ENCODE measurements around the gene ERC1.

ERC1 gene

GRCh38 chr12:1445807-1446206 is 454.8 kb downstream of the ERC1 start:
- DNase-seq (ENCODE audit: low spot score), result no peak

DNA sequence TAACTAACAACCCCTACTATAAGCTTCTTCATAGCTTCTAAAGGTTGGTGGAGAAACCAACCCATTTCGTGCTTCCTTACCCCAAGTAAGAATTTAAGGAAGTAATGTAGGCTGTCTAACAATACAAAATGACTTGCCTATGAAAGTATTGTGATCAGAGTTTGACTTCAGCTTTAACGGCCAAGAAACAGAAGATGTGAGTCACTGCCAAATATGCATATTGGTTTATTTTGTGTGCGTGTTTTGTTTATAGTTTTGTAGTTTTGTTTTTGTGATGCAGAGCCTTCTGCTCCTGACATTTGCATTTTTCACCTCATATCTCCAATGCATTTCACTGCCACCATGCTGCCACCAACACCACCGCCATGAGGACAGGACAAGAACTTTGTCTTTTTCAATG is 457.3 kb downstream of the ERC1 start:
- no peak for DNase-seq (ENCODE audit: low spot score)

GRCh38 chr12:1453810-1454209 is 462.8 kb downstream of the ERC1 start:
- no peak for DNase-seq (ENCODE audit: low spot score)

DNA sequence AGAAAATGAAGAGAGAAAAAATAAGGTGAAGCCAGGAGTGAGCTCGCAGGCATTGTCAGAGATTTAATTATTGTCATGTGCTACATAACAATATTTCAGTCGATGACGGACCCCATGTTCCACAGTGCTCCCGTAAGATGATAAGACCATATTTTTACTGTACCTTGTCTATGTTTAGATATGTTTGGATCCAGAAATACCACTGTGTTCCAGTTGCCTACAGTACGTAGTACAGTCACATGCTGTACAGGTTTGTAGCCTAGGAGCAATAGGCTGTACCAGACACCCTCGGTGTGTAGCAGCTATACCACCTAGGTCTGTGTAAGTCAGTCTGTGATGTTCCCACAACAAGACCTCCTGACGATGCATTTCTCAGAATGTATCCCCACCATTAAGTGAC is 465.9 kb downstream of the ERC1 start:
- no peak for DNase-seq (ENCODE audit: low spot score)

DNA sequence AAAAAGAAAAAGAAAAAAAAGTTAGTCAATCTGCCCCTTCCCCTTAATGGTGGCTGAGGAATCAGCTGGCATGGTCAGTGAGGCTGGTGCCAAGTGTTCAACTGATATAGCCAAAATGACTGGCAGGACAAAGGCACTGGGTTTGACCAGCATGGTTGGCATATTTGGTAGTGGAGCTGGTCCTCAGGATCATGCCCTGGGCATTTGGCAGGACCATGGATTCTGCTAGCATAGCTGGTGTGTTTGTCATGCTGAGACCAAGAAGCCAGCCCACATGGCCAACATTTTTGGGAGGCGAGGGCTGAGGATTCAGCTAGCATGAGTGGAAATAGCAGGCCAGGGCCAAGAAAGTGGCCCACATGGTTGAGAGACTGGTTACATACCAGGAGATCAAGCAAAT is 466.9 kb downstream of the ERC1 start:
- DNase-seq (ENCODE audit: low spot score), result no peak

DNA sequence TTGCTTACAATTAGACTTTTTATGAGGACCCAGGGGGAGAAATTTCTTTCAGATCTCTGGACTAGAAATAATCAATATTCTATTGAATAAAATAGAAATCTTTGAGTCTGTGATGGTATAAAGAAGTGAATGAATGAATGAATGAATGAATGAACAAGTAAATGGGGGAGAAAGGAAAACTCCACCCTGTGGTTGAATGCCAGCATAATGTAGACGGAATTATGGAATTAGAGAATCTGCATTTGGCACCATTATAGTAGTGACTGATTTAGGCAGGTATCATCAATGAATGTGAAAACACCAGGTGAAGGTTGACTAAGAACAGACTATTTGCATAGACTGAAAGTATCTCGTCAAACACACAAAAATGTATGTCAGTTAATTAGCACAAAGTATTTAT is 468.3 kb downstream of the ERC1 start:
- no peak for DNase-seq (ENCODE audit: low spot score)

DNA sequence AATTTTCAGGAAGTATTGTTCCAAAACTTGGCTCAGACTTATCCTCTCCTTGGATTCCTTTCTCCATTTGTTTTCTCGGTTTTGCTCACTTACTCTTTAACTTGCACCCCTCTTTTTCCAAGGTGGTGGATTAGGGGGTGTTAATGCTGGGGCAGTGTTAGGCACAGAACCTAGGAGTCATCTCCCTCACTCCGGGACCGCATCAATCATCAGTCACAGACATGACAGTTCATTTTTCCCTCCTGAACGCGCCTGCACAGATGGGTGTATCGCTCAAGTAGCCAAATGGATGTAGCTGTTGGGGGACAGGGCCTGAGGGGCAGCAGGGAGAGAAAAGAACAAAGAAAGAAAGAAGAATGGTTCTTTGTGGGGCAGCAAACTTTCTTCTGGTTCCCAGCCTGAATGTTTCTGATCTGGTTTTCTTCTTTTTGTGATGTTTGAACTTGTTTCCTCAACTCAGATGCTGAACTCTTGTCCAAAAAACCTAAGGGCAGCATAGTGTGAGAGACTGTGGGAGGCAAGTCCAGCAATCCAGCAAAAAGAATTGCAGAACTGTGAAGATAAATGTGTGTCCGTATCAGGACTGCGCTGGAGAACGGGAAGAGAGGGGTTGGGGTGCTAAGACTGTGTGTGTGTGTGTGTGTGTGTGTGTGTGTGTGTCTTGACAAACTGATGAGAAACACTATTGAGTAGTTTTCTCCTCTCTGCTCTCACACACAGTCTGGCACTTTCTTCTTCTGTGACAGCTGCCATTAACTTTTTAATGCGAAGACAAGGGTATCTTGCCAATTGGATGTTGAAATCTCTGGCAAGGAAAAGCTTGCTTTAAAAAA is 472.3 kb downstream of the ERC1 start:
- no peak for DNase-seq (ENCODE audit: low spot score)

GRCh38 chr12:1464925-1465324 is 473.9 kb downstream of the ERC1 start:
- no peak for DNase-seq (ENCODE audit: low spot score)

- DNase-seq (ENCODE audit: low spot score), result no peak
These were observed 475.0 kb downstream of the ERC1 start for GRCh38 chr12:1465990-1466389.

DNA sequence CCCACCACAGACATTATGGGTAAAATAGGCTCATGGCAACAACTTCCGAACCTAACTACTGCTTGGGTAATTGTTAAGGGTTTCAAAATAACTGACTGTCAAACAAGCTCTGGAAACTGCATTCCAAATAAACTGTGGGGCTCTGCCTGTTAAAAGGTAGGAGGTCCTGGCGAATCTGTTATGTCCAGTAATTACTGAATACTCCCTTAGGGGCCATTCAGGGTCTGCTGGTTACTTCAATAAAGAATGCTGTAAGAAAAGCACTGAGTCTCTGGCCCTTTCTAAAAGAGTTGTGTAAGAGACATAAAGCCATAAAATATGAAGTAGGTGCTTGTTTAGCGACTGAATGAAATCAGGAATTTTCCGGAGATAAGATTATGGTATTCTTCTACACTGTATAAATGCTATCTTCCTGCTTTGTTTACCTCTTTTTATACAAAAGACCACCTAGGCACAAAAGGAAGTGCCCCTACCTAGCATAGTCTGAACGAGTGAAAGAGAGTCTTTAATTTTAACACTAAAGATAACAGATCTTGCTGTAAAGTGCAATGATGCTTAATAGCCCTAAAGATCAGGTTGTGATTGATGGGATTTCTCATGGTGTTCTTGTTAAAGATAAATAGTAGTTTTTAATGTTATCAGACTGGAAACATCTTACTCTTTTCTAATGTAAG is 475.6 kb downstream of the ERC1 start:
- no peak for DNase-seq (ENCODE audit: low spot score)

- no peak for DNase-seq (ENCODE audit: low spot score)
These were observed 476.7 kb downstream of the ERC1 start for GRCh38 chr12:1467710-1468109.

DNA sequence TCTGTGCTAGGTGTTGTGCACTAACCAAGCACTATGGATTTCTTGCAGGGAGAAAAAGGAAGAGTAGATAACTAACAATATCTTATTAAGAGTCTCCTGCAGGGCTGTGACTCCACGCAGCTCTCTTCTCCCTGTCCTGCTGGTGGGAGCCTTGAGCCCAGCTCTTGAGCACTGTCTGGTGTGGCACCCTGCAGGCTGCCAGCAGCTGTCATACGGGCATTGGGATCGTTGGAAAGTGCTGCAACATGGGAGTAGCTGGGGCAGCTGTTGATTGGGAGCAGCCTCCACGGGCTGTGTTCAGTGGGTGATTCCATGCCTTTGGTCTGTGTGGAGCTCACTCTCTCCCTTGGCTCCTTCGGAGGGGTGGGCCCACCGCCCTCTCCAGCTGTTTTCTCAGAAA is 478.0 kb downstream of the ERC1 start:
- DNase-seq (ENCODE audit: low spot score), result no peak

DNA sequence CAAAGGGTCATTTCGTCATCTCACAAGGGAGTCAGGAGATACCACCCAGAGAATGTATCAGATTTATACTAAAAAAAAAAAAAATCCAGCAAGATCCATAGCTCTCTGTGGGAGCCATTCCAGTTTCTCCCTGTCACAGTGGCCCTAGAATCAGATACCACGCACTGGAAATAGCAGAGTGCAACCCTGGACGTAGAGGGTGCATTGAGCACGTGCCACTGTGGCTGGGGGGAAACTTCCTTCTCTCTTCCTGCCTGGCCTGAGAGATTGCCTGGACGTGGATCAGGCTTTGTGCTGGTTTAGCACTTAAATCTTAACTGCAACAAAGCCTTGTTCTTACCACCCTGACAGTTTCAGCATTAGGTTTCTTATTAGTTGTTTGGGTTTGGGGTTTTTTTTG is 479.0 kb downstream of the ERC1 start:
- no peak for DNase-seq (ENCODE audit: low spot score)

DNA sequence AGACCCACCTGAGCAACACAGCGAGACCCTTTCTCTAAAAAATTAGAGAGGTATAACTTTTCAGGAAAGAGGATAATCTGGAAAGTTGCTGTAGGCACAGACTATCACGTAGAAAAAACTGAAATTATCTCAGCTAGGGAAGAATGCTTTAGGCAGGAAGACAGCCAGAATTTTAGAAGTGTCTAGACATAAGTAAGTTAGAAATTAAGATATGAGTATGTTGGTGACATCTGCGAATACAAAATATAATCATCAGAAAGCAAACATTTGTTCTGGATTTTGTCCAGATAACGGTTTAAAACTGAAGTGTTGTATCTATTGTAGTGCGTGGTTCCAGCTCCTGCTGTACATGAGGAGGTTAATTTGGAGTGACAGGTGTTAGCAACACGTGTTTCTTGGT is 480.2 kb downstream of the ERC1 start:
- no peak for DNase-seq (ENCODE audit: low spot score)

DNA sequence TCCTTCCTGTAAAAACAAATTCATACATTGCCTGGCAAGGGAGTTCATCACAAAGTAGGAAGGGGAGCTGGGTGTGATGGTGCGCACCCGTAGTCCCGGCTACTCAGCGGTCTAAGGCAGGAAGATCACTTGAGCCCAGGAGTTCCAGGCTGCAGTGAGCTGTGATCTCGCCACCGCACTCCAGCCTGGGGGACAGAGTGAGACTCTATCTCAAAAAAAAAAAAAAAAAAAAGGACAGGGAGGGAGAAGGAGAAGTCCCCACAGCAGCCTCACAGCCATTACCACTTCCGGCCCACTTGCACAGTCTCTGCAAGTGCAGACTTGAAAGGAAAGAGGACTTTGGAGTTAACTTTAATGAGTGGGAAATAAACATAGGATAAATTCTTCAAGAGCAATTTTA is 482.4 kb downstream of the ERC1 start:
- no peak for DNase-seq (ENCODE audit: low spot score)

GRCh38 chr12:1474041-1474573 is 483.1 kb downstream of the ERC1 start:
- DNase-seq (ENCODE audit: low spot score), result peak; percentile 14

DNA sequence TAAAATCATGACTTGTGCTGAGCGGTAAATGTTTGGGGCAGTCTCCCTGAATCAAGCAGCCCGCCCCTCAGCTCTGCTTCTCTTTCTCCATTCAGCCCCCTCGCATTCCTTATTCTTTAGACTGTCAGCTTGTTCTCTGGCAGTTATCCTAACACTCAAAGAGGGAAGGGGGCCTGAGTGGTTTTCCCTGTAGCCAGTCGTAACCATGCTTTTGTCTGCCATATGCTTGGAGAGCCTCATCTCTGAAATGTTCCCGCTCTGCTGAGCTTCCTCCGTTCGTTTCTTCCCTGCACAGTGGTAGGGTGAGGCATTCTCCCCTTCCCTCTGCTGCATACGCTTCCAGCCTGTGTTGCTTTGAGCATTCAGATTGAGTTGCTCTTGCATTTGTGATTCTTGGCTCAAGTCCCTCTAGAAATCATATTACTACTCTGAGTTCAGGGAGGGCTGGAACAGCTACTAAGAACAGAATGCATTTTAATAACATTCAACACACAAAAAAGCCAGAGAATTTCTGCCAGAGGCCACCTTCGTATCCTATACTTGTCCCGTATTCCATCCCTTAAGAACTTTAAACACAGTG is 483.6 kb downstream of the ERC1 start:
- DNase-seq (ENCODE audit: low spot score), result no peak

DNA sequence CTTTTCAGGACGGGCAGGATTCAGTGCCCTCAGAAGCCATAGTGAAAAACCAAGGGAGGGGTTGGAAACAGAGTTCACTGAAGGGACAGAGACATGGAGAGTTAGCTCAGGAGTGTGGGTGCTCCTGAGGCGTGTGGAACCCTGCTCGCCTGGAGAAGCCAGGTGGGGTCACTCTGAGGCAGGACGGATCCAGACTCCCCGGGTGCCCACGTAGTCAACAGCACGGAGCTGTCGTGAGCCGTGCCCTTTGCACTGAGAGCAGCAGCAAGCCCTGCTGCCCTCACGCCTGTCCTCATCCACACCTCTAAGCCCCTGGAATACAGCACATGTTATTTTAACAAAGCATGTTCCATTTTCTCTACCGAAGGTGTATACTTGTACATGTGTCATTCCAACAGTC is 488.6 kb downstream of the ERC1 start:
- DNase-seq (ENCODE audit: low spot score), result no peak

DNA sequence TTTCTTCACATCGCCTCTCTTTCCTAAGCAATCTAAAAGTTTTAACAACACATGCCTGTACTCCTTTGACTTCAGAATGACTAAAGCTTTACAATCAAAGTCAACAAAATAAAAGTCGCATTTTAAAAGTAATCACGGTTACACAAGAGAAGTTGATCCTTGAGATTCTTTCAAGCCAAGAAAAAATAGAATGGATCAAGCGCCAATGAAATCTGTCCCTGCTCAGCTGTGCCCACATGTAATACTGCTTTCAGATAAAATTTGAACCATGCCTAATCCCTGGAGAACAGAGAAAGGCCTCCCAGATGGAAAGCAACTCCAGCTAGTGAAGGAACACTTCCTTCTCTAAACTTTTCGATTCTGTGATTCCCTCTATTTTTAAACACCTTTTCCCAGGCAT is 490.3 kb downstream of the ERC1 start:
- DNase-seq (ENCODE audit: low spot score), result no peak

DNA sequence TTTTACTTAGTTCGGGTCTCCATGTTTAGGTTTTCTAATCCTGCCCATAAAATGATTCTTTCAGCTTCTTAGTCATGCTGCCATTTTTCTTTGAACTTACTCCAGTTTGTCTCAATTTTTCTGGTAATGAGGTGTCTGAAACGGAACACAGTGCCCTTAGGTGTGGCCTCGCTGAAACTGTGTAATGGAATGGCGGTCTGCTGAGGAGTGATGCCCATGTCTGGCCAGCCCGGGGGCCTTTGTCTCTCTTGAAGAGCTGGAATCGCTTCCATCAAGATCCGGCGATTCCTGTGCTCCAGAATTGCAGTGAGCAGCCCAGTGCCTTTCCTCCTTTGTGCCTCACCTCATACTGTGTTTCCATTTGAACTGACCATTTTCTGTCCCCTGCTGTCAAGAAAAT is 490.9 kb downstream of the ERC1 start:
- no peak for DNase-seq (ENCODE audit: low spot score)

DNA sequence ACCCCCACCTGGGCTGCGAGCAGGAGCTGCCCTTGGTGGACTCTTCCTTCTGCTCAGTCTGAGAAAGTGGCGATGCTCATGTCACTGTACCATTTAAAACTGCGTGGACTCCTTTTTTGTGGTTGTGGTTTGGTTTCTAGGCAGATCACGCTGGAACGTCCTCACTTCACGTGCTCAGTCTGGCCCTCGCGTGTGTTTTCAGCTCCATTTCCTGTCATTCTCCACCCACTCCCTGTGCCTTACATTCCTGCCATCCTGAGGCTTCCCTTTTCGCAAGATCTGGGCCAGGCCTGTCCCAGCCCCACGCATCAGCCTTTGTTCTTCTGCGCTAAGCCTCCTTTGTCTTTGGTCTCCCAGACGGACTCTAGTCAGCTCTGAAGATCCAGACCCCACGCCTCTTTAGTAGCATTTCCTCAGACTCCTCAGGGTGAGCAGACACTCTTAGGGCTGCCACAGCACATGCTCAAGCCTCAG is 497.9 kb downstream of the ERC1 start:
- no peak for DNase-seq (ENCODE audit: low spot score)

- no peak for DNase-seq (ENCODE audit: low spot score)
These were observed 501.1 kb downstream of the ERC1 start for GRCh38 chr12:1491983-1492697.

All from CD4-positive, alpha-beta T cell treated with Interleukin-2 at 100 ng/mL for 4 hours (primary cell).